Activated T-cell treated with anti-CD3 and anti-CD28 coated beads for 24 hours (primary cell): ENCODE results near the gene LRRC8A.
A peak's percentile ranks its signal among the peaks of the same experiment; 100 is the strongest.
"Not testable (repeated sequence)": the region's sequence is repeated elsewhere in the genome, so short reads cannot be mapped to it uniquely, and the experiment has no call there.

Experiments
- DNase-seq: peaks from one replicate; pipeline ENCODE4 v3.0.0-alpha.2; 2020; ENCODE audit warnings: low read depth

Gene LRRC8A

GRCh38 chr9:128921881-128922763 lies 40.2 kb downstream of the LRRC8A start:
- DNase-seq, result no peak

- no peak for DNase-seq
These were observed 41.6 kb downstream of the LRRC8A start for GRCh38 chr9:128923493-128923883.

- DNase-seq, result peak; percentile 23
These were observed 45.9 kb downstream of the LRRC8A start for GRCh38 chr9:128927731-128928411.

- no peak for DNase-seq
These were observed 46.7 kb downstream of the LRRC8A start for GRCh38 chr9:128928624-128929023.

- no peak for DNase-seq
These were observed 47.6 kb downstream of the LRRC8A start for GRCh38 chr9:128929560-128929959.

- no peak for DNase-seq
These were observed 51.8 kb downstream of the LRRC8A start for GRCh38 chr9:128933731-128934130.

- no peak for DNase-seq
These were observed 54.4 kb downstream of the LRRC8A start for GRCh38 chr9:128936171-128936865.

- DNase-seq, result no peak
These were observed 55.6 kb downstream of the LRRC8A start for GRCh38 chr9:128937310-128938165.

GRCh38 chr9:128940271-128940921 lies 58.5 kb downstream of the LRRC8A start:
- DNase-seq, result no peak

- no peak for DNase-seq
These were observed 59.2 kb downstream of the LRRC8A start for GRCh38 chr9:128940946-128941755.

- no peak for DNase-seq
These were observed 62.1 kb downstream of the LRRC8A start for GRCh38 chr9:128943832-128944620.

GRCh38 chr9:128944966-128945365 lies 63.0 kb downstream of the LRRC8A start:
- not testable (repeated sequence) for DNase-seq

GRCh38 chr9:128945798-128946501 lies 64.0 kb downstream of the LRRC8A start:
- DNase-seq, result no peak

GRCh38 chr9:128946571-128947276 lies 64.8 kb downstream of the LRRC8A start:
- DNase-seq, result no peak

GRCh38 chr9:128947277-128947526 lies 65.3 kb downstream of the LRRC8A start:
- DNase-seq, result no peak

GRCh38 chr9:128947527-128948301 lies 65.8 kb downstream of the LRRC8A start, which contains the start of the genes DOLK and NUP188:
DOLK (minus strand) TSS chr9:128947603; CDS start chr9:128947303, 300 bp downstream.
NUP188 (plus strand) TSS chr9:128947699; CDS start chr9:128947720, 21 bp downstream.
- peak; percentile 99 for DNase-seq

- not testable (repeated sequence) for DNase-seq
These were observed 79.5 kb downstream of the LRRC8A start for GRCh38 chr9:128961403-128961802.
